Naive thymus-derived CD4-positive, alpha-beta T cell (primary cell): ENCODE measurements around the gene DPEP2NB. TPM values are rescaled to one million over a fixed set of nuclear protein-coding genes. Genes with fewer than 3 reads are reported as not detected.

Experiments
- ATAC-seq: fragments of 150-1000 bp; cut with Tn5 transposase; 2 replicates; pipeline ENCODE4 v1.10.0; 2021; ENCODE audit warnings: mild to moderate bottlenecking, moderate library complexity
- CTCF ChIA-PET: fragments of 350-600 bp; sonication (Branson Sonifier 250); formaldehyde crosslinking; loops from one replicate; lab custom pipeline; 2021; ENCODE audit warnings: antibody characterized with exemption; lab: Charles Lee
- POLR2A ChIA-PET: fragments of 350-600 bp; sonication (Branson Sonifier 250); formaldehyde crosslinking; loops from one replicate; lab custom pipeline; 2021; ENCODE audit warnings: antibody characterized with exemption, inconsistent platforms; lab: Charles Lee
- DNase-seq, 9 donors: peaks; one replicate each; pipeline versions ENCODE4 v3.0.0 to v3.0.0-alpha.2; 2020 to 2022; ENCODE audit warnings: mixed read lengths in 1 of 9
- H3K27ac ChIP-seq: one replicate; pipeline ENCODE4 v1.7.0; 2013; ENCODE audit warnings: mild to moderate bottlenecking, low read depth, low read length, moderate library complexity
- H3K27me3 ChIP-seq, 2 donors: one replicate each; pipeline ENCODE4 v1.7.0; 2013; ENCODE audit warnings: low read length in 2 of 2, mild to moderate bottlenecking in 2 of 2, moderate library complexity in 2 of 2; ENCODE audit not compliant: control insufficient read depth in 2 of 2, insufficient read depth in 2 of 2
- H3K36me3 ChIP-seq, 3 experiments: 1 replicate in 2 of 3; 2 replicates in 1 of 3; pipeline ENCODE4 v1.7.0; 2013; ENCODE audit warnings: low read length in 3 of 3, mild to moderate bottlenecking in 3 of 3, moderate library complexity in 1 of 3; ENCODE audit not compliant: insufficient read depth in 3 of 3, control insufficient read depth in 2 of 3
- H3K4me1 ChIP-seq, 2 donors: one replicate each; pipeline ENCODE4 v1.7.0; 2013; ENCODE audit warnings: low read length in 2 of 2, mild to moderate bottlenecking in 2 of 2, moderate library complexity in 1 of 2; ENCODE audit not compliant: control insufficient read depth in 2 of 2, insufficient read depth in 2 of 2
- H3K4me3 ChIP-seq: 2 replicates; pipeline ENCODE4 v1.7.0; 2013; ENCODE audit warnings: mild to moderate bottlenecking, low read length
- H3K9me3 ChIP-seq, 3 experiments: 1 replicate in 2 of 3; 2 replicates in 1 of 3; pipeline ENCODE4 v1.7.0; 2013; ENCODE audit warnings: low read length in 3 of 3; ENCODE audit not compliant: control insufficient read depth in 2 of 3
- H3K27ac Mint-ChIP-seq, 9 donors: one replicate each; pipeline ENCODE4 v1.8.0; 2020 to 2022; ENCODE audit warnings: mixed read lengths in 9 of 9, mild to moderate bottlenecking in 8 of 9, moderate library complexity in 5 of 9, inconsistent platforms in 2 of 9
- H3K27me3 Mint-ChIP-seq, 5 donors: one replicate each; pipeline ENCODE4 v1.8.0; 2021 to 2022; ENCODE audit warnings: mixed read lengths in 5 of 5, mild to moderate bottlenecking in 1 of 5
- H3K36me3 Mint-ChIP-seq, 5 donors: one replicate each; pipeline ENCODE4 v1.8.0; 2020 to 2022; ENCODE audit warnings: mixed read lengths in 5 of 5, mild to moderate bottlenecking in 3 of 5, inconsistent platforms in 1 of 5
- H3K4me1 Mint-ChIP-seq, 7 donors: one replicate each; pipeline ENCODE4 v1.8.0; 2020 to 2022; ENCODE audit warnings: mixed read lengths in 7 of 7, mild to moderate bottlenecking in 3 of 7, inconsistent platforms in 1 of 7
- H3K4me3 Mint-ChIP-seq, 10 donors: one replicate each; pipeline ENCODE4 v1.8.0; 2020 to 2022; ENCODE audit warnings: mild to moderate bottlenecking in 10 of 10, mixed read lengths in 10 of 10, moderate library complexity in 6 of 10, inconsistent platforms in 2 of 10
- H3K9me3 Mint-ChIP-seq, 11 donors: one replicate each; pipeline ENCODE4 v1.8.0; 2020 to 2022; ENCODE audit warnings: mixed read lengths in 11 of 11, mild to moderate bottlenecking in 4 of 11, inconsistent platforms in 1 of 11, moderate library complexity in 1 of 11
- intact Hi-C, 2 donors: fragments of 100-400 bp; cut with micrococcal nuclease; formaldehyde crosslinking; loops; one replicate each; pipeline ENCODE4 v1.15.1; 2023
- polyA plus RNA-seq, 2 donors: library from polyadenylated mRNA; unstranded; fragments of 300-500 nt; fragmentation: Illumina TruSeq; gene quantifications; one replicate each; pipeline ENCODE4 v1.2.3, GENCODE V29; 2021
- total RNA-seq, 6 experiments: library from RNA in 5 of 6; stranded (reverse) in 5 of 6; gene quantifications; 1 replicate in 5 of 6; 2 replicates in 1 of 6; pipeline ENCODE4 v1.2.3 and lab custom pipeline; 2021 to 2026

DPEP2NB gene
- total and polyA plus RNA-seq, 7 experiments from 2014 or later = not detected

DNA sequence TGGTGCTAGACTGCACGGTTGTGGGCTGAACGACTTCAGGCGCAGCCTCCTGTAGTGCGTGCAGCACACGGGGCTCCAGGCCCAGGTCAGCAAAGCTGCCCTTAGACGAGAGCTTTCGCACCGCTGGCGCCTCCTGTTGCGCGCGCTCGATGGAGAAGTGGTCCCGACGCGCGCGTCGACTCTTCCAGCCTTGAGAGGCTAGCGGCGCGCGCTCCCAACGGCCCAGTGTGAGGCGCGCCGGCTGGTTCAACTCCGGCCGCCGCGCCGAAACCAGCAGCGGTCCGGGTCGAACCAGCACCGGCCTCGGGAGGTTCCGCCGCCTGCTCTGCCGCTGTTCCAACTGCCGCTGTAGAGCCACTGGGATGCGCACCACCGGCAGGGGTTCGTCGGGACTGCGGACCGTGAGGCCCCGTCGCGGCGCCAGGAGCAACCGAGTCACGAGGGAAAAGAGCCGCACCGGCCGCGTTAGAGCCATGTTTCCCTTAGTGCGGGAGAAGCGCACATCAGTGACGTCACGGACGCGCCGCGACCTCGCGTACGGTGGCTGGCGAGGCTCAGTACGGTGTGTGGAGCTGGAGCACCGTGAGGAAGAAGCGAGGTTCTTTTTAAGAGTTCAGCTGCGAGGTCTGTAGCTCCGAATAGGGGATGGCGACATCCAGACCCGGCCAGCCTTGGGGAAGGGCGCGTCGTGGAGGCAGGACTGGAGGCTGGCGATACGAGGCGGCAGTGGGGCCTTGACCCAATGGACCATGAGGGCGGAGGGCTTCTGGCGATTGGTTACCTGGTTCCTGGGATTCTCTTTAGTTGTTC lies 7.2 kb upstream of the DPEP2NB start, which contains the start of the genes DDX28 and DUS2:
TSS of gene DDX28 (minus strand) at position 505 of the 810 bp plus-strand sequence. CDS start at position 475, 30 bp downstream.
TSS of gene DUS2 (plus strand) at position 557 of the 810 bp plus-strand sequence. CDS start 14,740 bp downstream, outside the sequence.
- H3K36me3 Mint-ChIP-seq = peaks cover 6 to 21% (median 10%) of the 10 kb centered on the region in 5 donors
- peaks cover 0 to 2% (median 0%) of the 10 kb centered on the region in 5 donors for H3K27me3 Mint-ChIP-seq
- peaks cover 0 to 7% (median 0%) of the 10 kb centered on the region in 11 donors for H3K9me3 Mint-ChIP-seq
- Histone ChIP-seq H3K9me3 (no peaks in the 10 kb centered on the region), H3K36me3 (peaks cover 0 to 39% (median 0%) of the 10 kb centered on the region in 3 experiments), H3K4me1 (peaks cover 16 to 22% of the 10 kb centered on the region in 2 donors), H3K4me3 (peak within 1 kb of the TSS; percentile 67), H3K27ac (peak within 1 kb of the TSS; percentile 92), H3K27me3 (no peaks in the 10 kb centered on the region)
- ChIA-PET CTCF (interaction anchor here (0.5 to 2.4 kb wide), 17 partner anchors 18 to 403 kb away, joined by 3 to 10 read pairs (median 4); partner anchors contain the start of gene DPEP2), POLR2A (interaction anchor here (0.7 to 12.0 kb wide), 14 partner anchors 9 to 123 kb away, joined by 3 to 422 read pairs (median 4); partner anchors contain the start of genes DPEP2, NFATC3 and PSMB10)
- ATAC-seq (peak; percentile 98), DNase-seq (peak; percentile 89 to 98 (median 94))
- peak within 1 kb of the TSS; percentile 94 to 100 (median 96) for H3K27ac Mint-ChIP-seq
- peaks cover 13 to 42% (median 30%) of the 10 kb centered on the region in 7 donors for H3K4me1 Mint-ChIP-seq
- intact Hi-C loops = loop anchor here (1.0 to 5.0 kb wide), 10 partner anchors 17 to 217 kb away; partner anchors contain the start of genes DPEP2 (in 1 of the 2), PSKH1 (in 1 of the 2), PSMB10 (in 1 of the 2) and RANBP10 (in 1 of the 2)
- peak within 1 kb of the TSS; percentile 88 to 100 (median 98) for H3K4me3 Mint-ChIP-seq

- Histone ChIP-seq H3K4me3 (peak overlapping the region; percentile 67), H3K4me1 (peaks cover 16 to 22% of the 10 kb centered on the region in 2 donors), H3K27me3 (no peaks in the 10 kb centered on the region), H3K36me3 (peaks cover 0 to 33% (median 0%) of the 10 kb centered on the region in 3 experiments), H3K27ac (peak overlapping the region; percentile 92), H3K9me3 (no peaks in the 10 kb centered on the region)
- ChIA-PET CTCF (interaction anchor here (0.6 to 2.4 kb wide), 11 partner anchors 10 to 402 kb away, joined by 3 to 10 read pairs (median 4); partner anchors contain the start of gene DPEP2), POLR2A (interaction anchor here (0.8 to 12.0 kb wide), 7 partner anchors 10 to 122 kb away, joined by 3 to 422 read pairs (median 9); partner anchors contain the start of genes DPEP2 and PSMB10)
- Mint-ChIP-seq H3K27me3 (peaks cover 0 to 2% (median 0%) of the 10 kb centered on the region in 5 donors), H3K36me3 (peaks cover 0 to 15% (median 4%) of the 10 kb centered on the region in 5 donors), H3K27ac (peak overlapping the region; percentile 80 to 100 (median 95)), H3K4me3 (peak overlapping the region; percentile 88 to 100 (median 98)), H3K9me3 (peaks cover 0 to 7% (median 0%) of the 10 kb centered on the region in 11 donors), H3K4me1 (peaks cover 9 to 38% (median 28%) of the 10 kb centered on the region in 7 donors)
- ATAC-seq (no peak), DNase-seq (peak in 1 of 9 donors; percentile 31)
- intact Hi-C loops = loop anchor here in 1 of 2 donors (2.0 to 5.0 kb wide), 3 partner anchors 54 to 180 kb away; partner anchors contain the start of genes SLC12A4 and THAP11
Measured at GRCh38 chr16:68022278-68022727, 6.6 kb upstream of the DPEP2NB start.

- Histone ChIP-seq H3K27me3 (no peaks in the 10 kb centered on the region), H3K36me3 (peaks cover 0 to 28% (median 0%) of the 10 kb centered on the region in 3 experiments), H3K27ac (peak overlapping the region; percentile 92), H3K4me1 (peaks cover 16 to 22% of the 10 kb centered on the region in 2 donors), H3K4me3 (peak overlapping the region; percentile 67), H3K9me3 (no peaks in the 10 kb centered on the region)
- POLR2A ChIA-PET = interaction anchor here (0.9 to 12.0 kb wide), 7 partner anchors 9 to 178 kb away, joined by 4 to 422 read pairs (median 9); partner anchors contain the start of genes DPEP2 and PSMB10
- intact Hi-C loops = loop anchor here in 1 of 2 donors (5.0 kb wide), 1 partner anchor 61 kb away; no protein-coding TSS in a partner anchor
- peak overlapping the region; percentile 88 to 100 (median 98) for H3K4me3 Mint-ChIP-seq
- H3K9me3 Mint-ChIP-seq = peaks cover 0 to 7% (median 0%) of the 10 kb centered on the region in 11 donors
- peaks cover 0 to 2% (median 0%) of the 10 kb centered on the region in 5 donors for H3K27me3 Mint-ChIP-seq
- CTCF ChIA-PET = interaction anchor here (0.6 to 2.4 kb wide), 8 partner anchors 9 to 251 kb away, joined by 3 to 10 read pairs (median 4); partner anchors contain the start of gene DPEP2
- peak overlapping the region in 4 of 9 donors; percentile 20 to 80 (median 50) for H3K27ac Mint-ChIP-seq
- peaks cover 0 to 14% (median 3%) of the 10 kb centered on the region in 5 donors for H3K36me3 Mint-ChIP-seq
- no peak for ATAC-seq
- peaks cover 9 to 37% (median 31%) of the 10 kb centered on the region in 7 donors for H3K4me1 Mint-ChIP-seq
- DNase-seq = no peak
Measured at GRCh38 chr16:68021490-68021889, 5.8 kb upstream of the DPEP2NB start.

DNA sequence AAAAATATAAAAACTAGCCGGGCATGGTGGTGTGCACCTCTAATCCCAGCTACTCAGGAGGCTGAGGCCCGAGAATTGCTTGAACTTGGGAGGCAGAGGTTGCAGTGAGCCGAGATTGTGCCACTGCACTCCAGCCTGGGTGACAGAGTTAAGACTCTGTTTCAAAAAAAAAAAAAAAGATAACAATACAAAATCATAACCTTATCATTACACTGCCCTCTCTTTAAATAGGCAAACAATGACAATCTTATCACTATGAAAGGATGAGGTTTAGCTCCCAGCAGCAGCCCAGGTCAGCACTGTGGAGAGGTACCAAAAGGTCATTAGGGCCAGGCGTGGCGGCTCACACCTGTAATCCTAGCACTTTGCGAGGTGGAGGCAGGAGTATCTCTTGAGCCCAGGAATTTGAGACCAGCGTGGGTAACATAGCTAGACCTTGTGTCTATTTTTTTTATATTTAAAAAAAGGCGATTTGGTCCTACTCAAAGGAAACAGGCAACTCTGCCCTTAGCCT lies 3.5 kb upstream of the DPEP2NB start:
- Mint-ChIP-seq H3K4me1 (peaks cover 9 to 37% (median 29%) of the 10 kb centered on the region in 7 donors), H3K9me3 (peaks cover 0 to 7% (median 0%) of the 10 kb centered on the region in 11 donors), H3K4me3 (no peak overlapping the region), H3K27me3 (peaks cover 0 to 2% (median 0%) of the 10 kb centered on the region in 5 donors), H3K36me3 (peaks cover 0 to 10% (median 3%) of the 10 kb centered on the region in 5 donors), H3K27ac (no peak overlapping the region)
- peaks cover 16 to 21% of the 10 kb centered on the region in 2 donors for H3K4me1 ChIP-seq
- DNase-seq (no peak), ATAC-seq (no peak)
- H3K4me3 ChIP-seq = no peak overlapping the region
- H3K36me3 ChIP-seq = peaks cover 0 to 20% (median 0%) of the 10 kb centered on the region in 3 experiments
- no peaks in the 10 kb centered on the region for H3K9me3 ChIP-seq
- ChIA-PET CTCF (interaction anchor here (0.7 kb wide), 1 partner anchor 176 kb away, joined by 3 read pairs; no protein-coding TSS in a partner anchor), POLR2A (interaction anchor here (0.6 to 12.0 kb wide), 2 partner anchors 20 to 112 kb away, joined by 3 to 422 read pairs; partner anchors contain the start of gene DPEP2)
- H3K27ac ChIP-seq = no peak overlapping the region
- no peaks in the 10 kb centered on the region for H3K27me3 ChIP-seq
- intact Hi-C loops = no loop called here

- Histone ChIP-seq H3K4me1 (no peaks in the 10 kb centered on the region), H3K36me3 (no peaks in the 10 kb centered on the region), H3K4me3 (no peak overlapping the region), H3K27me3 (no peaks in the 10 kb centered on the region), H3K9me3 (no peaks in the 10 kb centered on the region), H3K27ac (no peak overlapping the region)
- H3K27ac Mint-ChIP-seq = peak overlapping the region in 6 of 9 donors; percentile 19 to 79 (median 50)
- H3K27me3 Mint-ChIP-seq = peaks cover 0 to 2% (median 0%) of the 10 kb centered on the region in 5 donors
- DNase-seq = no peak
- H3K36me3 Mint-ChIP-seq = no peaks in the 10 kb centered on the region
- H3K4me1 Mint-ChIP-seq = peaks cover 12 to 30% (median 14%) of the 10 kb centered on the region in 7 donors
- peak overlapping the region in 3 of 10 donors; percentile 19 to 43 (median 28) for H3K4me3 Mint-ChIP-seq
- ATAC-seq = peak; percentile 37
- ChIA-PET POLR2A (interaction anchor here (0.6 to 12.0 kb wide), 3 partner anchors 9 to 169 kb away, joined by 5 to 422 read pairs (median 27); partner anchors contain the start of genes DDX28, DPEP2 and DUS2), CTCF (interaction anchor here (0.7 to 0.9 kb wide), 2 partner anchors 12 to 15 kb away, joined by 3 read pairs; no protein-coding TSS in a partner anchor)
- H3K9me3 Mint-ChIP-seq = no peaks in the 10 kb centered on the region
- intact Hi-C loops = no loop called here
Measured at GRCh38 chr16:68013440-68013839, 2.3 kb downstream of the DPEP2NB start.
